ENCODE measurements around the gene ULBP2.
"Not testable (repeated sequence)": the region's sequence is repeated elsewhere in the genome, so short reads cannot be mapped to it uniquely, and the experiment has no call there.

GRCh38 chr6:149954984-149955653, 13.3 kb downstream of the ULBP2 start:
- TF ChIP-seq, protein P1, sequence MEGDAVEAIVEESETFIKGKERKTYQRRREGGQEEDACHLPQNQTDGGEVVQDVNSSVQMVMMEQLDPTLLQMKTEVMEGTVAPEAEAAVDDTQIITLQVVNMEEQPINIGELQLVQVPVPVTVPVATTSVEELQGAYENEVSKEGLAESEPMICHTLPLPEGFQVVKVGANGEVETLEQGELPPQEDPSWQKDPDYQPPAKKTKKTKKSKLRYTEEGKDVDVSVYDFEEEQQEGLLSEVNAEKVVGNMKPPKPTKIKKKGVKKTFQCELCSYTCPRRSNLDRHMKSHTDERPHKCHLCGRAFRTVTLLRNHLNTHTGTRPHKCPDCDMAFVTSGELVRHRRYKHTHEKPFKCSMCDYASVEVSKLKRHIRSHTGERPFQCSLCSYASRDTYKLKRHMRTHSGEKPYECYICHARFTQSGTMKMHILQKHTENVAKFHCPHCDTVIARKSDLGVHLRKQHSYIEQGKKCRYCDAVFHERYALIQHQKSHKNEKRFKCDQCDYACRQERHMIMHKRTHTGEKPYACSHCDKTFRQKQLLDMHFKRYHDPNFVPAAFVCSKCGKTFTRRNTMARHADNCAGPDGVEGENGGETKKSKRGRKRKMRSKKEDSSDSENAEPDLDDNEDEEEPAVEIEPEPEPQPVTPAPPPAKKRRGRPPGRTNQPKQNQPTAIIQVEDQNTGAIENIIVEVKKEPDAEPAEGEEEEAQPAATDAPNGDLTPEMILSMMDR (IDR thresholded peaks at IDR 0.05): not testable (repeated sequence)
- TF ChIP-seq ZFX (IDR thresholded peaks at IDR 0.05; ENCODE audit: borderline replicate concordance): not testable (repeated sequence)
